DND-41 (cell line): ENCODE results near the gene FAM135A.

Source experiments
- ATAC-seq: fragments of 200-7000 bp; cut with Tn5 transposase; 3 replicates; pipeline ENCODE4 v1.9.1; 2021; ENCODE audit warnings: low read depth; ENCODE audit not compliant: insufficient read depth
- DNase-seq: peaks from one replicate; pipeline ENCODE4 v3.0.0-alpha.2; 2020
- H2AFZ ChIP-seq: 2 replicates; pipeline ENCODE4 v1.6.0; 2012; ENCODE audit warnings: low read depth, low read length
- H3K27ac ChIP-seq: 2 replicates; pipeline ENCODE4 v1.5.1; 2012; ENCODE audit warnings: low read length, inconsistent platforms
- H3K27me3 ChIP-seq: fragments of 200-600 bp; sonication (generic); 2 replicates; pipeline ENCODE4 v1.6.0; 2012; ENCODE audit warnings: low read length, mild to moderate bottlenecking, inconsistent platforms; ENCODE audit not compliant: insufficient read depth, poor library complexity
- H3K36me3 ChIP-seq: 2 replicates; pipeline ENCODE4 v1.5.1; 2012; ENCODE audit warnings: low read length, inconsistent platforms; ENCODE audit not compliant: insufficient read depth
- H3K4me1 ChIP-seq: 2 replicates; pipeline ENCODE4 v1.5.1; 2012; ENCODE audit warnings: mild to moderate bottlenecking, low read length; ENCODE audit not compliant: insufficient read depth
- H3K4me2 ChIP-seq: 2 replicates; pipeline ENCODE4 v1.6.0; 2012; ENCODE audit warnings: mild to moderate bottlenecking, moderate library complexity, low read length, inconsistent platforms; ENCODE audit not compliant: insufficient read depth
- H3K4me3 ChIP-seq, 2 experiments: fragments of 200-600 bp in 1 of 2; shearing (Covaris generic) in 1 of 2; 2 replicates each; pipeline ENCODE4 v1.5.1; 2012 to 2016; ENCODE audit warnings: inconsistent platforms in 2 of 2, low read length in 2 of 2, mild to moderate bottlenecking in 2 of 2, low read depth in 1 of 2, moderate library complexity in 1 of 2
- H3K79me2 ChIP-seq: 2 replicates; pipeline ENCODE4 v1.6.0; 2012; ENCODE audit warnings: low read length, inconsistent platforms; ENCODE audit not compliant: insufficient read depth
- H3K9ac ChIP-seq: 2 replicates; pipeline ENCODE4 v1.6.0; 2012; ENCODE audit warnings: low read depth, mild to moderate bottlenecking, inconsistent platforms, low read length, moderate library complexity
- H3K9me3 ChIP-seq: 2 replicates; pipeline ENCODE4 v1.5.1; 2012; ENCODE audit warnings: low read length, moderate library complexity, mild to moderate bottlenecking, inconsistent platforms; ENCODE audit not compliant: insufficient read depth, severe bottlenecking
- H4K20me1 ChIP-seq: 2 replicates; pipeline ENCODE4 v1.6.0; 2012; ENCODE audit warnings: low read length; ENCODE audit not compliant: insufficient read depth
- EZH2 ChIP-seq: IDR thresholded peaks from 3 replicates; pipeline ENCODE4 v1.6.1; 2012; ENCODE audit warnings: borderline replicate concordance, low read depth, mild to moderate bottlenecking, moderate library complexity, low read length, inconsistent platforms; ENCODE audit not compliant: severe bottlenecking
- TF ChIP-seq, protein P1 (sequence below): IDR thresholded peaks from 2 replicates; pipeline ENCODE4 v1.5.1; 2012; ENCODE audit warnings: borderline replicate concordance, low read length, moderate library complexity, mild to moderate bottlenecking; ENCODE audit not compliant: poor library complexity, severe bottlenecking; ENCODE audit errors: extremely low read depth

Gene FAM135A

DNA sequence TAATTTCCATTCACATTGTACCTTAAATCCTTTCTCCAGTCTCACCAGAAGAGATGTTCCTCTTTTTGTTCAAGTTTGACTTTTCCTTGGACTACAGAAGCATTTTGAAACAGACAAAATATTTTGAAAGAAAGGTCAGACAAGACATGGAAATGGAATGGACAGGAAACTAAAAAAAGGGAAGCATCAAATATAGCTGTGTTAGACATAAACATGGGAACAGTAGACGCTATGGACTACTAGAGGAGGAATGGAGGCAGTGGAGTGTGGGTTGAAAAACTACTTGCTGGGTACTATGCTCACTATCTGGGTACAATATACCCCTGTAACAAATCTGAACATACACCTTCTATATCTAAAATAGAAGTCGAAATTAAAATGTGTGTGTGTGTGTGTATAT lies 4.1 kb upstream of the FAM135A start:
- no peaks in the 10 kb centered on the region for H3K27me3 ChIP-seq
- H3K27ac ChIP-seq: no peak overlapping the region
- H3K4me1 ChIP-seq: peaks cover 13% of the 10 kb centered on the region
- H4K20me1 ChIP-seq: no peaks in the 10 kb centered on the region
- peaks cover 2% of the 10 kb centered on the region; the same call in 1 of the 2 replicates for H3K79me2 ChIP-seq
- DNase-seq (no peak), ATAC-seq (no peak)
- TF ChIP-seq, protein P1, sequence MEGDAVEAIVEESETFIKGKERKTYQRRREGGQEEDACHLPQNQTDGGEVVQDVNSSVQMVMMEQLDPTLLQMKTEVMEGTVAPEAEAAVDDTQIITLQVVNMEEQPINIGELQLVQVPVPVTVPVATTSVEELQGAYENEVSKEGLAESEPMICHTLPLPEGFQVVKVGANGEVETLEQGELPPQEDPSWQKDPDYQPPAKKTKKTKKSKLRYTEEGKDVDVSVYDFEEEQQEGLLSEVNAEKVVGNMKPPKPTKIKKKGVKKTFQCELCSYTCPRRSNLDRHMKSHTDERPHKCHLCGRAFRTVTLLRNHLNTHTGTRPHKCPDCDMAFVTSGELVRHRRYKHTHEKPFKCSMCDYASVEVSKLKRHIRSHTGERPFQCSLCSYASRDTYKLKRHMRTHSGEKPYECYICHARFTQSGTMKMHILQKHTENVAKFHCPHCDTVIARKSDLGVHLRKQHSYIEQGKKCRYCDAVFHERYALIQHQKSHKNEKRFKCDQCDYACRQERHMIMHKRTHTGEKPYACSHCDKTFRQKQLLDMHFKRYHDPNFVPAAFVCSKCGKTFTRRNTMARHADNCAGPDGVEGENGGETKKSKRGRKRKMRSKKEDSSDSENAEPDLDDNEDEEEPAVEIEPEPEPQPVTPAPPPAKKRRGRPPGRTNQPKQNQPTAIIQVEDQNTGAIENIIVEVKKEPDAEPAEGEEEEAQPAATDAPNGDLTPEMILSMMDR: no peak
- no peak for TF ChIP-seq EZH2
- H3K4me3 ChIP-seq: no peak overlapping the region
- H2AFZ ChIP-seq: no peak overlapping the region
- no peaks in the 10 kb centered on the region for H3K9me3 ChIP-seq
- H3K9ac ChIP-seq: no peak overlapping the region
- no peaks in the 10 kb centered on the region; the same call in 1 of the 2 replicates for H3K36me3 ChIP-seq
- no peak overlapping the region for H3K4me2 ChIP-seq

DNA sequence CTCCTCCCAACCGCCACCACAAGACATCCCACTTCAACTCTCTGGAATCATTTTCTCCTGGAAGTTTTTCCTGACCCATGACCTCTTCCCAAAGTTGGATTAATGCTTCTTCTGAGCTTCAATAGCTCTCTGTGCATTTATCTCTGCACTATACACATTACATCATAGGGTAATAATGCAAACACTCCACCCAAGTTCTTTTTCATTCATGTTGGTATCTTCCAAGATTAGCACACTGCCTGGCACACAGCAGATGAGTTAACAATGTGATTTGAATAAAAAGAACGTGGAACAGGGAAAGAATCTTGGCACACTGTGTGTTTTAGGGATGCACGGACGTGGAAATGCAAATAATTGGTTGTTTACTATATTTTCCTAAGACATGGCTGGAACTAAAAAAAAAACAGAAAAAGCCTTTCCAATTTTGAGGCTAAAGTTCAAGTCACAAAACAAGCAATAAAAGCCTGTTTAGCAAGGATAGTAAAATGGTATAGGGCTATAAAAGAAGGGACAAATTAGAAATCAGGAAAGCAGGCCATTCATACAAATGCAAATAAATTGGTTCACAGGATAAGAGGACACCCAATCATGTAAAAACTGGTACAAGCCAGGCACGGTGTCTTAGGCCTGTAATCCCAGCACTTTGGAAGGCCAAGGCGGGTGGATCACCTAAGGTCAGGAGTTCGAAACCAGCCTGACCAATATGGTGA lies 1.6 kb upstream of the FAM135A start:
- Histone ChIP-seq H3K79me2 (peaks cover 2% of the 10 kb centered on the region; the same call in 1 of the 2 replicates), H4K20me1 (no peaks in the 10 kb centered on the region), H3K4me2 (peak overlapping the region; percentile 71), H3K4me3 (peak overlapping the region in 1 of 2 experiments; percentile 90; a peak in 2 of 4 replicates), H3K9ac (0 out of 2 replicates have a peak overlapping the region, but pooled peaks have one; percentile 71), H3K4me1 (peaks cover 24% of the 10 kb centered on the region), H2AFZ (no peak overlapping the region), H3K36me3 (no peaks in the 10 kb centered on the region; the same call in 1 of the 2 replicates), H3K27ac (no peak overlapping the region), H3K9me3 (no peaks in the 10 kb centered on the region), H3K27me3 (no peaks in the 10 kb centered on the region)
- no peak for ATAC-seq
- DNase-seq: no peak
- TF ChIP-seq, protein P1: no peak
- no peak for TF ChIP-seq EZH2

DNA sequence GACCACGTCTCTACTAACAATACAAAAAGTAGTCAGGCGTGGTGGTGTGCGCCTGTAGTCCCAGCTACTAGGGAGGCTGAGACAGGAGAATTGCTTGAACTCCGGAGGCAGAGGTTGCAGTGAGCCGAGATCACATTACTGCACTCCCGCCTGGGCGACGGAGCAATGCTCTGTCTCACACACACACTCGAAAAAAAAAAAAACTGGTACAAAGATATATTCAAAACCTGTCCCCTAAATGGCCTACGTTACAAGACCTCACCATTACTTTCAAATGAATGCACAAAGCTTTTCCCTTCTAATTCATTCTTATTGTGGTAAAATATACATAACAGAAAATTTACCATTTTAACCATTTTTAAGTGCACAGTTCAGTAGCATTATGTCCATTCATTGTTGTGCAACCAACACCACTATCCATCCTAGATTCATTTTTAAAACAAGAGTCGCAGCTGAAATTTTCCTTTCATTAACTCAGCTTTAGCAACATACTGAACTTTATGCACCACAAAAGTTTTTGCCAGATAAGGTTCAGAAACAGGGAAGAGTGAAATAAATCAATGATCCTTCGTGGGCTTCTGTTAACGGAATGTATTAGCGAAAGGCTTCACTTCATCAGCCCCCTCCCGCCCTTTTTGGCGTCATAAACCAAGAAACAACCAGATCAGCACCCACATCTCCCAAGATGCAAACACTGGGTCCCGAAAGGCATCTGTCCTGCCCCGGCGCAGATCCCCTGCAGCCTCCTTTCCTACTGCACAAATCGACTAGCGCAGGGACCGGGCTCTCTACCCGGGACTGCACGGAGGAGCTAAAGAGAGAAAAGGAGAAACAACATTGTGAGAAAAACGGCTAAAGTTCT lies 825 bp upstream of the FAM135A start:
- peak overlapping the region; percentile 96 for H2AFZ ChIP-seq
- no peaks in the 10 kb centered on the region for H4K20me1 ChIP-seq
- peak overlapping the region; percentile 77 to 90 for H3K4me3 ChIP-seq
- no peaks in the 10 kb centered on the region; the same call in 1 of the 2 replicates for H3K36me3 ChIP-seq
- H3K79me2 ChIP-seq: peaks cover 2% of the 10 kb centered on the region; the same call in 1 of the 2 replicates
- no peaks in the 10 kb centered on the region for H3K9me3 ChIP-seq
- no peak for TF ChIP-seq EZH2
- TF ChIP-seq, protein P1: no peak
- peak overlapping the region; percentile 71 for H3K4me2 ChIP-seq
- H3K27me3 ChIP-seq: no peaks in the 10 kb centered on the region
- DNase-seq: no peak
- peak overlapping the region; percentile 85 for H3K27ac ChIP-seq
- peak overlapping the region; percentile 71 for H3K9ac ChIP-seq
- peaks cover 24% of the 10 kb centered on the region for H3K4me1 ChIP-seq
- peak; percentile 43 for ATAC-seq
